Fibroblast of peridontal ligament (primary cell): Measurements from ENCODE around the gene ZNF846.
A peak's percentile ranks its signal among the peaks of the same experiment; 100 is the strongest.
"Not testable (repeated sequence)": the region's sequence is repeated elsewhere in the genome, so short reads cannot be mapped to it uniquely, and the experiment has no call there.

ENCODE experiments used
- DNase-seq: peaks from one replicate; pipeline ENCODE4 v3.0.0-alpha.2; 2010; ENCODE audit errors: extremely low read depth

Gene ZNF846

GRCh38 chr19:9784163-9784496 lies 15.6 kb upstream of the ZNF846 start:
- DNase-seq: not testable (repeated sequence)

GRCh38 chr19:9782338-9782737 lies 13.8 kb upstream of the ZNF846 start:
- DNase-seq: no peak

GRCh38 chr19:9757544-9758501 lies 10.7 kb downstream of the ZNF846 start:
- DNase-seq: peak; percentile 1

- DNase-seq: no peak
Measured at GRCh38 chr19:9752701-9753443, 15.7 kb downstream of the ZNF846 start.

GRCh38 chr19:9751446-9751845 lies 17.1 kb downstream of the ZNF846 start:
- DNase-seq: no peak

- peak; percentile 9 for DNase-seq
Measured at GRCh38 chr19:9741476-9742171, 26.9 kb downstream of the ZNF846 start.

- DNase-seq: no peak
Measured at GRCh38 chr19:9735986-9736385, 32.6 kb downstream of the ZNF846 start.

- DNase-seq: not testable (repeated sequence)
Measured at GRCh38 chr19:9730056-9730455, 38.5 kb downstream of the ZNF846 start.

- DNase-seq: no peak
Measured at GRCh38 chr19:9729162-9729561, 39.4 kb downstream of the ZNF846 start.

- DNase-seq: no peak
Measured at GRCh38 chr19:9727644-9728043, 40.9 kb downstream of the ZNF846 start.

GRCh38 chr19:9725508-9726201 lies 42.9 kb downstream of the ZNF846 start:
- not testable (repeated sequence) for DNase-seq

- no peak for DNase-seq
Measured at GRCh38 chr19:9724157-9724556, 44.4 kb downstream of the ZNF846 start.

GRCh38 chr19:9721861-9722260 lies 46.7 kb downstream of the ZNF846 start:
- DNase-seq: no peak

GRCh38 chr19:9720541-9720940 lies 48.0 kb downstream of the ZNF846 start:
- no peak for DNase-seq

- DNase-seq: no peak
Measured at GRCh38 chr19:9711815-9712214, 56.7 kb downstream of the ZNF846 start.

GRCh38 chr19:9709305-9709704 lies 59.2 kb downstream of the ZNF846 start:
- no peak for DNase-seq

- no peak for DNase-seq
Measured at GRCh38 chr19:9705836-9706235, 62.7 kb downstream of the ZNF846 start.

- no peak for DNase-seq
Measured at GRCh38 chr19:9702186-9702585, 66.4 kb downstream of the ZNF846 start.
